Myocyte (in vitro differentiated cells): ENCODE results near the gene NUMBL. TPM values are rescaled to one million over a fixed set of nuclear protein-coding genes. Genes with fewer than 3 reads are reported as not detected.

Source experiments
- DNase-seq: peaks from one replicate; pipeline ENCODE4 v3.0.0-alpha.2; 2012; ENCODE audit warnings: low read depth
- total RNA-seq: library from RNA; depleted of rRNA; stranded (reverse); fragments of >200 nt; gene quantifications from 2 replicates; pipeline ENCODE4 v1.2.3, GENCODE V29; 2014

NUMBL gene
- total RNA-seq, 1 donor from 2014 or later: 75.4 TPM

DNA sequence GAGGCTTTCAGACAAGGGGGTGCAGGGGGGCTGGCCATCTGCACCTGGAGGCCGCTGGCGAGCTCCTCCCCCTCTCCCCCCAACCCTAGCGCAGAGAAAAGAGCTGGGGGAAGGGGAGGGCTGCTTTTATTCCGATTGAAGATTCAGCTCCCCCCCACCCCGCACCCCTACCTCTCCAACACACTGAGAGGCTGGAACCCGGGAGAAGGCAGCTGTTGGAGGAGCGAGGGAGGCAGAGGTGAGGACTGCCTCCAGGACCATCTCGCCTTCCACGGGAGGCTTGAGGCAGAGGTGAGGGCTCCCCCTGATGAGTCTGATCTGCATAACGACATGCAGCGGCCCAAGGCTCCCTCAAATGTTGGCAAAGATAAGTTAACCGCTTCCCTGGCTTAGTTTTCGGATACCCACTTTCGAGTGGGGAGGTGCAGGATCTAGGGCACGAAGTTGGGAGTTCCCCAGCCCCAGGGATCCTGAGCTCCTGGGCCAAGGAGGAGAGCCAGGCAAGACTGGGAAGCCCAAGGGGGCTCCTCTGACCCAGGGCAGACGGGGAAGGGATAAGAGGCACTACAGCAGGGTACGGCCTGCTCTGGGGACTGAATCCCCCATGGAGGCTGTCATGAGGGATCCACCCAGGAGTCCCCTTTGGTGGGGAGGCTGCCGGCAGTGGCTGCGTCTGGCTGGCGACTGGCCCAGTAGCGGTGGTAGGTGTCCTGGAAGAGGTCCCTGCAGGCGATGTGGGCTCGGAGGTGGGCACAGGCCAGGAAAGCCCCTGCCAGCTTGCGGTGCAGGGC is 1.2 kb upstream of the NUMBL start:
- DNase-seq: no peak

DNA sequence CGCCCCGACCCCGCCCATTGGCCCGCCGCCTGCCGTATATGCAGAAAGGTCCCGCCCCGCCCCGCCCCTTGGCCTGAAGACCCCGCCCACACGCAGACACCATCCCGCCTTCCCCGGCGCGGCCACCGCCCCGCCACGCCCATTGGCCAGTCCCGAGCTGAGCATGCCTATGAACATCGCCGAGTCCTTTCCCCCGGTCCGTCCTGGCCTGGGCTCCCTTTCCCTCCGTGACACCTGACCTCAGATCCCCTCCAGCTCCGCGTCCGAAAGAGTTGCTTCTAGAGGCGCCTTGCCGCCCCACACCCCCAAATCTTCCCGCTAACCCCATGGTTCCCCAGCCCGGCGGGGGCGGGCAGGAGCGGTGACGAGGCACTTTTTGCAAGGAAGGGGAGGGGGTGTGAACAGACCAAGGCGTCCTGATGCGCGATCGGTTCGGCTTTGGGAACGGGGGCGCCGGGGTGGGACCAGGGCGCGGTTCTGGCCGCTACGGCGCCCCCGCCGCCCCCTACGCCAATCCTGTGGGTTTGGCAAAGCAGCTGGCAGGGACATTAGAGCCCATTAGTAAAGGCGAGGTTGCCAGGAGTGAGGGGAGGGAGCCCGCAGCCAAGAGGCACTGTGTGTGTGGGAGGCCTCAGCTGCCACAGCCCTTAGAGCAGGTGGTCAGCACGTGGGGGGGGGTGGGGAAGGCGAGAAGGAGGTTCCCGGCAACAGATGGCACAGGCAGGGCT is 406 bp upstream of the NUMBL start:
- peak; percentile 98 for DNase-seq

DNA sequence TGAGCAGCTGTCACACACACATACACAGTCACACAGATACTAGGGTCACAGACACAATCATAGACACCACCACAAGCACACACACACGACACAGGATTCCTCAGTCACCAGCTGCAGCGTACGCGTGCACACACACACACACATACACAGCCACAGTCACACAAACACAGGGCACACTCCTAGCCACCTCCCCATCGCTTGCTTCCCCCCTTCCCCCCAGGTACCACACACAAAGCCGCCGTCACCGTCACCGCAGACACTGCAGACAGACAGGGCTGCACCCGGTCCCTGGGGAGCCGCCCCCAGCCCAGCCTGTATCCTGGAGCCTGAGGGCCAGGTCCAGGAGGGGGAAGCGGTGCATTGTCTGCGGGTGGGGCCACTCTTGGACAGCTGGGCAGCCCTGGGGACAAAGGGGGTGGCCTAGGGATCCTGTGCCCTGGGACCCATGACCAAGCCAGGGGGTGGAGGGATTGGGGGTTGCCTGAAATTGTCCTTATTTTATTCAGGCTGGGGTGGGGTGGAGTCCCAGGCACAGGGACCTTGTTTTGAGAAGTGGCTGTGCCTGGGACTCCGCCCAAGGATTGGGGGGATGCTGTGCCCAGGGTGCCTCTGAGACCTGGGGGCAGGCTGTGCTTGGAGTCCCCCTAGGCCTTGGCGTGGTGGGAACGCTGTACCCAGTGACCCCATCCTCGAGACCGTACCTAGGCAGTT is 957 bp downstream of the NUMBL start:
- DNase-seq: peak; percentile 61

DNA sequence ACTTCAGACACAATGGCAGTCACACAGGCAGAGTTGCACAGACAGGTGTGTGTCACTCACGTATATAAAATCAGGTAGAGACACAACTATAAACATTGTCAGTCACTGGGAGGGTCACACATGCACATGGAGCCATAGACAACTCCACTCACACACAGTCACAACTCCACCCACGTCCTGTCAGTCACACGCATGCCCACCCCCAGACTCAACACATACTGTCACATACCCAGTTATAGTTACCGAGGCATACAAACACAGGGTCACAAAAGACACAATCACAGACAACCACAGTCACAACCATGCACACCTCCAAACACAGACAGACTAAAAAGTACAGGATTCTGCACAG is 1.5 kb downstream of the NUMBL start:
- no peak for DNase-seq

DNA sequence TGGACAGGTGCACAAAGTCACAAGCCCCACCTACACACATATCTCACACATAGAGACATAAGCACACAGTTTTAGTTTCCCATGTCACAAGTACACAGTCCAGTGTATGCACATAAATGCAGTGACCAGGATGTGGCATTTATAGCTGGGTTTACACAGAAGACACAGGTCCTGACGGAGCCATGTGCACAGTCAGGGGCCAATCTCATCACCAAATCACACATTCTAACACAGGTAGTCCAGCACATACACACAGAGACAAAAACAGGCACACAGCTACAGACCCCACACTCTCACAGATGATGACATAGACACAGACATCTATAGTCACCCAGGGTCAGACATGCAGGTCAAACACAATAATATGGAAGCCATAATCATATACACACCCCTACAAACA is 2.1 kb downstream of the NUMBL start:
- DNase-seq: no peak

DNA sequence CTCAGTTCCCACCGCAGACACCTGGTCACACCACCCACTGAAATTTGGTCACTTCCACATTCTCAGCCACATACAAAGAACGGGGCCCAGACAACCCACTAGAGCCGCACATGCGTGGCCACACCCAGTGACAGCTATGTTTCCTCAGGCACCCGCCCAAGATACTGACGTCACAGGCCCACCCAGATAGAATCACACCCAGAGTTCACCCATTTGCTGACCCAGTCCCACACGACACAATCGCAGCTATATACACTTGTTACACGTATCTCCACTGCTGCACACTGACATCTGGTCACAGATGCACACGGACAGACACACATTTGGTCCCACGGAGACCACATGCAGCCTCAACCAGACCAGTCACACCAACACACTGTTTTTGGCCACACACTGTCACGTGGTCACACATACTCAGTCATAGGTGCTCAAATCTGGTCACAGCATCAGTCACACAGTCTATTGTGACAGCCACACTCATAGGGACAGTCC is 2.9 kb downstream of the NUMBL start:
- peak; percentile 85 for DNase-seq

DNA sequence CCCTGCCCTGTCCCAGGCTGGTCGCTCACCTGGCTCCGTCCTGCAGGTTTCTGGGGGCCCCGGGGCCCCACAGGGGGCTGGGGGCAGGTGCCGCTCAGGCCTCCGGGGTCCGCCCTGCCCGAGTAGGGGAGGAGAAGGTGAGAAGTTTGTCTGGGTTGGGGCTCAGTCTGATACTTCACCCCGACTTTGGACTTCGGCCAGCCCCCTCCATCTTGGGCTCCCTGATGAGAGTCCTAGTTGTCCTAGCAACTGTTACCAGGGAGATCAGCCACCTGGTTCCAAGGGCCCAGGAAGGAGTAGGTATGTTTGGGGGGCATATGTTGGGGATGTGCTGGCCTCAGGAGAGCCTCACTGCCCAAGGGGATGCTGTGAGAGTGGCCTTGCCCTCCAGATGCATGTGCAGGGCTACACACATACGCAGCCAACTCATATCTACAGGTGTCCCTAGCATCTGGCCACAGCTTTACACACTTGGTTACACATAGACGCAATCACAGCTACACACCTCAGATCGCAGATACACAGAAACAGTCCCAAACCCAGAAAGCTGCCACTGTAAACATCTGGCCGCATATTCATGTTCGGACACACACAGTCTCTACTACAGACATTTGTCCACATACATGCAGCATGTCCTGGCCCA is 3.4 kb downstream of the NUMBL start:
- DNase-seq: no peak

DNA sequence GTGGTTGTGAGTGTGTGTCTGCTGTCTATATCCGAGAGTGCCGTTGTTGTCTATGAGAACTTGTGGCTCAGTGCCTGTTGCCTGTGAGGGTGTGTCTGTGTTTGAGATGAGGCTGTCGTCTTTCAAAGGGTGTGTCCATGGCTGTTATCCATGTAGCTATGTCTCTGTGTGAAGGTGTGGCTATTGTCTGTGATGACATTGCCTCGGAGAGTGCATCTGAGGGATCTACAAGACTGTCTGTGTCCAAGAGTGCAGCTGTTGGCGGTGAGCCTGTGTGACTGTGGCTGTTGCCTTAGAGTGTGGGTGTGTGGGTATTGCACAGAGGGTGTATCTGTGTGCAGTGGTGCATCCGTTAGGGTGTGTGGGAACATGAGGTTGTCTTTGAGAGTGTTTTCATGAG is 4.9 kb downstream of the NUMBL start:
- peak; percentile 52 for DNase-seq

DNA sequence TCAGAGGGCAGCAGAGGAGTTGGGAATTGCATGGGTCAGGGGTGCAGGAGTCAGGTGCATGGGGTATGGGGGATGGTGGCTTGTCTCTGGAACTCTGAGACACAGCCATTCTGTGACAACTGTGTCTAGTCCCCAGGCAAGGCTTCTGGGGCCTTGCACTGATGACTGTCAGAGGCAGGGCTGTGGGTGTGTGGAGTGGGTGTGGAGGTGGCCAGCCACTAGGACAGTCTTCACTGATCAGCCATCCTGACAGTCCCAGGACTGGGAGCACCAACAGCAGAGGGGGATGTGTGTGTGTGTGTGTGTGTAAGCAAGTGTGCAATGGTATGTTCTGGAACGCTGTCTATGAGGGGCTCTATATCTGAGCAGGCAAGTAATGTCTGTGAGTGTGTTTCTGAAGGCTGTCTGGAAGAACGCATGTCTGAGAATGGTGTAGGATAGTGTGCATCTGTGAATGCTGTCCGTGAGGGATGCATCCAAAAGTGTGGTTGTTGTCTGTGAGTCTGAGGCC is 5.4 kb downstream of the NUMBL start:
- DNase-seq: no peak

DNA sequence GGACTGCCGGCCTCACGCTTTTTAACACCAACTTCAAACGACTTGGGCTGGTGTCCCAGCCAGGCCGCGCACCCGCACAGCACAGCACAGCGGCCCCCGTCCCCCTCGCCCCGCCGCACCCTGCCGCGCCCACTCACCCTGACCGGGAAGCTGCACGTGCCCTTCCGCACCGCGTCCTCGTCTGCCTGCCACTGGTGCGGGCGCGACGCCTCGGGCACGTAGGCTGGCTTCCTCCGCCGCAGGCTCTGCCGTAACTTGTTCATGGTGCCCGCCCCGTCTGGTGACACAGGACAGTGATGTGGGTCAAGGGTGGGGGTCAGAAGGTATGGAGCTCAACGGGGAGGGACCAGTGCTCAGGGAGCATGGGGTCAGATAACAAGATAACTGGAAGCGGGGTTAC is 6.2 kb downstream of the NUMBL start:
- DNase-seq: no peak

DNA sequence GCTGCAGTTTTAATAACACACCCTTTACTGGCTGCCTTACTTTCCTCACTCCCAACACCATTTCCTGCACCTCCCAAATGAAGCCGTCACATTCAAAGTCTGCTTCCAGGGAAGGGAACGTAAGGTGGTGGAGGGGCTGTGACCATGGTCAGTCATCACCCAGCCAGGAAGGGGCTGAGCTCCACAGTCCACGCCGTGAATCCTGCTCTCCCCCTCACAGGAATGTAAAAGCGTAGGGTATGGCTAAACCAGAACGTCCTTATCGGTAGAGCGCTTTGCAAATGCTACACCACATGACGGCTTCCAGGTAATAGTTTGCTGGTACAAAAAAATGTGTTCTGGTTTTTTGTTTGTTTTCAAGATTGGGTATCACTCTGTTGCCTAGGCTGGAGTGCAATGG is 7.0 kb downstream of the NUMBL start:
- no peak for DNase-seq

DNA sequence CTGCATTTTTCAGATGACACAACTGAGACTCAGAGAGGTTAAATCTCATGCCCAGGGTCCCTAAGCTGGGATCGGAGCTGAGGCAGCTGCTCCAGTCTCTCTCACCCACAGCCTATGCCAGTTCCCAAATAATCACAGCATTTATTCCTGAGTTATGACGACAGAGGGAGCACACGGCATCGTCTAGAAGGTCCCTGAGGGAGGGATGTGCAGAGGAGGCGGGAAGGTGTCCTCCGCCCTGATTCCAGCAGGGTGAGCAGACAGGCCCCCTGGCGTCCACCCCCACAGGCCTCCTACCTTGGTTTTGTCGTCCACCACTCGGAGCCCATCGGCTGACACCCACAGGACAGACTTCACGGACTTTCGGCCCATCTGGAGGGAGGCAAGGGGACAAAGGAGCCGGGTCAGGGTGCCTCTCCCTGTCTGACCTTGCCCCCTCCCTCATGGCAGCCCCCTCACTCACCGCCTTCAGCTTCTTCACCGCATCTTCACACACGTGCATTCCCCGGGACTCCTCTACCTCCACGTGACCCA is 8.0 kb downstream of the NUMBL start:
- no peak for DNase-seq

DNA sequence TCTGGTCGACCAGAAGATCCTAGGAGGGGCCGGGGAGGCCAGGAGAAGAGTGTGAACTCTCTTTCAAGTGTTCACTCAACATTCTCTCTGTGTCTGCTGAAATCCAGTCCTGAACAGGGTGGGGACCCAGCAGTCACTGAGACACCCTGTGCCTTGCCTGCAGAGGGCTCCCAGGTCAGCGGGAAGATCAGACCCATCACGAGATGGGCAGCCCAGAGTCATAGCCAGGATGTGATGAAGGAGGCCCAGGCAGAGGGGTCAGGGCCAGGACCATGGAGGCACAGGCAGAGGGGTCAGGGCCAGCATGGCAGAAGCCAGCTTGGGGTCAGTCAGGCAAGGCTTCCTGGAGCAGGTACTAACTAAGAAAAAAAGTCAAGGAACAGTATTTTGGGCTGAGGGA is 9.4 kb downstream of the NUMBL start:
- no peak for DNase-seq

DNA sequence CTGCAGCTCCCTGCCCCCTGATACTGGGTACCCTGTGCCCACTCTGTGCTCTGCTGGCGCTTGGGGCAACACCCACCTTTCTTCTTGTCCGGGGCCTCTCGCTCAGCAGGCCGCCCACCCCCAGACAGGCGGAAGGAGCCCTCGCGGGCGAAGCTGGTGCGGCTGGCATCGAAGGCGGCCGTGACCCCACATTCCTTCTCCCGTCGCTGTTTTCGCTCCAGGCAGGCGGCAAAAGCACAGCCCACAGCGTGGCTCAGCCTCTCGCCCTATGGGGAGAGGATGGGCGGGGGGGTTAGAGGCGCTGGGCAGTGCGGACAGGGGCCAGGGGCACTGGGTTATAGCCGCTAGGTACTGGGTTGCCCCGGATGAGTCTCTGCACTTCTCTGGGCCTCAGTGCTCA is 13.3 kb downstream of the NUMBL start:
- no peak for DNase-seq

DNA sequence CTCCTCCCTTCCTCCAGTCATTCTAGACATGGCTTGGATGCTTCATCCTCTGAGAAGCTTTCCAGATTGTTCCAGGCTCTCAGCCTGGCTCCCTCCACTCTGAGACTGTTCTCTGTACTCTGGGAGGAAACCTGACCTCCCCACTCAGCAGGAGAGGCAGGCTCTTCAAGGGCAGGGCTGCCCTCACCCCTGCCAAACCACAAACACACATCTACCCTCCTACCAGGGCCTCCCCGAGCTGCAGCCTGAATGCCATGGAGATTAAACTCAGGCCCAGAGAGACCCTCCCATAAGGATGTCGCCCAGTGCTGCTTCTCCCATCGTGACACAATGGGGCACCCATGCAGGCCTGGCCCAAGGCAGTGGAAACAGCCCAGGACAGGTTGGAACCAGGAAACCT is 16.2 kb downstream of the NUMBL start:
- DNase-seq: peak; percentile 88

DNA sequence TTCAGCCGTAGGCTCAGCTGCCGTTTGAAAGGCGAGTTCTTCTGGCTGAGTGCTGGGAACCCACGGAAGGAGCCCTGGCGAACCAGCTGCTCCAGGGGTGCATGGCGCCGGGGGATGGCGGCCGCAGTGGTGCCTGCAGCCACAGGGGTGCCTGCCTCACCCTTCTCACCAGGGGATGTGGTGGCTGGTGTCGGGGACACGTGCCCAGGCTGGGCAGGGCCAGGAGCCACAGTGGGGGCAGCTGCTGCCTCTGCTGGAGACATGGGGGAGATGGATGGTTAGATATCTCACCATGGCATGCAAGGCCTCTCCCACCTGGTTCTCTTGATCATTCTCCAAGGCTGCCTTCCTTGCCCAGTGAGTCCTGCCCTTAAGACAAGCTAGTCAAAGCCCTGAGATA is 17.1 kb downstream of the NUMBL start:
- DNase-seq: peak; percentile 80

DNA sequence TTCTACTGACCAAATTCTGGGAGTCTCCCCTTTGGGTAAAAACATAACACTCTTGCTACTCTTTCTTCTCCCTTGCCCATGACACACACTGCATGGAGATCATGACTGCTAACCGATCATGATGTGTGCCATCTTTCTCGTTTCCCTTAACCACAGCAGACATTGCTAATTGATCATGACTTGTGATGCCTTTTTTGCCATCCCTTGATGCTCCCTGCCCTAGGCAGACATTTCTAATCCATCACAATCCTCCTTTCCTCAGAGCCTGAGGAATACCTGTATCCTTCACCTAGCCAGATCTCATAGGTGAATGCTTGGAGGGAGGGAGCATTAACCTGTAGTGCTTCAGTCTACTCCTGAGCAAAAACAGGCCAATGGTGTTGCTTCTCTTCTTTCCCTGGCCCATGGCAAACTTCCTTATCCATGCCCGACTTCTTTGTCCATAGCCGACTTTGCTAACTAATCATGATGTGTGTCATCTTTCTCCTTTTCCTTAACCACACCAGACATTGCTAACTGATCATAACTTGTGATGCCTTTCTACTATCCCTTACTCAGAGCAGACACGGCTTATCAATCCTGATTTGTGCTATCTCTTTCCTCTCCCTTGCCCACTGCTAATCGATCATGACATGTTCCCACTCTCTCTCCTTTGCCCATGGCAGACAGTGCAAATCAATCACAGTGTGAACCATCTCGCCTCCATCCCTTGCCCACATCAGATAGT is 17.7 kb downstream of the NUMBL start:
- no peak for DNase-seq

DNA sequence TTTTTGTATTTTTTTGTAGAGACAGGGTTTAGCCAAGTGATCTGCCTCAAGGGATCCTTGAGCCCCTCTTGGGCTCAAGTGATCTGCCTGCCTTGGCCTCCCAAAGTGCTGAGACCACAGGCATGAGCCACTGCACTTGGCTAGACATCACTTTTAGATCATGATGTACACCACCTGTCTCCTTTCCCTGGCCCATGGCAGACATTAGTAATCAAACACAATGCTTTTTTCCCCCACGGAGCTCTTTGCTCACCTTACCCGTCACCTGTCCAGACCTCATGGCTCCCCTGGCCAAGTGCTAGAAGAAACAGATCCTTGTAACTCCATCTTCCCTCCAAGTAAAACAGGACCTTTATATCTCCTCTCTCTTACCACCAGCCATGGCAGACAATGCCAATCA is 18.4 kb downstream of the NUMBL start:
- DNase-seq: peak; percentile 56

DNA sequence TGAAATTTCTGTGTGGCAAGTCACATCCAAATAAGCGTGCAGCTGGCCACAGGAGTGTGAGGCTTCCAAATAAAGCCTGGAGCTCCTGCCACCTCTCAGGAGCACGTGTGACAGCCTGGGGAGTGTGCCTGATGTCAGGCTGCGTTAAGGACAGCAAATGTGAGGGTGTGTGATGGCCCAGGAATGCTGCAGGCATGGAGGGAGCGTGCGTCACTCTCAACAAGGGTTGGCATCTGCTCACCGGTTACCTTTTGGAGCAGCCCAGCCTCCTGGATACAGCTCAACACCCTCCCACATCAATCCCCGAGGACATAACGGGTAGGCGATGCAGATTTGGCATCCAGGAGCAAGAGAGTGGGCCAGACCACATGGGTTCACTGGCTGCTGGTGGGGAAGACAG is 19.0 kb downstream of the NUMBL start:
- DNase-seq: peak; percentile 56

DNA sequence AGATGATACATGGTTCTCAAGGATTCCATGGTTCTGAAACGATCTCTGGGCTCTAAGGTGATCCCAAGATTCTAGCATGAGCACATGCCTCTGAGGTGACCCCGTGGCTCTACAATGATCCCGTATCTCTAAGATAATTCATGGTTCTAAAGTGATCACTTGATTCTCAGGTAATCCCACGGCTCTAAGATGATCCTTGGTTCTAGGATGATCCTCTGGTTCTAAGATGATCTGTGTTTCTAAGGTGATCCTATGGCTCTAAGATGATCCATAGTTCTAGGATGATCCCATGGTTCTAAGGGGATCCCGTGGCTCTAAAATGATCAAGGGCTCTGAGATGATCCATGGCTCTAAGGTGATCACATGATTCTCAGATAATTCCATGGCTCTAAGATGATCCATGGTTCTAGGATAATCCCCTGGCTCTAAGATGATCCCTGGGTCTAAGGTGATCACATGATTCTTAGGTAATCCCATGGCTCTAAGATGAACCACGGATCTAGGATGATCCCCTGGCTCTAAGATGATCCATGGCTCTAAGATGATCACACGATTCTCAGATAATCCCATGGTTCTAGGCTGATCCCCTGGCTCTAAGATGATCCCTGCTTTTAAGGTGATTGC is 21.3 kb downstream of the NUMBL start:
- no peak for DNase-seq
